ENCODE measurements around the gene RABEP1. TPM values are rescaled to one million over a fixed set of nuclear protein-coding genes. Genes with fewer than 3 reads are reported as not detected.
A peak's percentile ranks its signal among the peaks of the same experiment; 100 is the strongest.

RABEP1 gene
- total and polyA plus RNA-seq, 9 of the 15 experiments (the other 6 are each of a cell fraction or from before 2014, with no cell fraction given) = 8.2 to 38.9 (median 30.3) TPM

DNA sequence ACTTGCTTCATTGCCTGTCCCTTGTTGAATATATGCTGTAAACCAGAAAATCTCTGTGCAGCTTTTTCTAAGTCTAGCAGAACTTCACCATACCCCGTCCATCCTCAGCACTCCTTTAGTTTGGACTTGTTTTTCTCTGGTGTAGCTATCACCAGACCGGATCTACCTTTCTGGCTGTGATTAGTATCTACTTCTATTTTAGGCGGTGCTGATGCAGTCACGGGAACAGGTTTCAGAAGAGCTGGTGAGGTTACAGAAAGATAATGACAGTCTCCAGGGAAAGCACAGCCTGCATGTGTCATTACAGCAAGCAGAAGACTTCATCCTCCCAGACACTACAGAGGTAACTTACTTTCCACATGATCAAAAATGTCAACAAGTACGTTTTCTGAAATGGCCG lies 91.0 kb downstream of the RABEP1 start:
- no peaks in the 10 kb centered on the region for H3K9me3 ChIP-seq (replicated peaks; ENCODE audit: control insufficient read depth, insufficient read depth, low read depth, low read length)
- H3K79me2 ChIP-seq (ENCODE audit: control insufficient read depth, insufficient read depth, low read length) = no peaks in the 10 kb centered on the region
- in situ Hi-C loops (cut with MboI) (no loop called here), intact Hi-C loops (cut with micrococcal nuclease) (no loop called here)
- no peak overlapping the region for H3K27ac ChIP-seq (ENCODE audit: extremely low read depth, low read depth, low read length)
- 89% methylated on average over 6 of the region's 6 CpGs for WGBS (ENCODE audit: insufficient coverage, low coverage, missing lambda C conversion rate)
- H3K4me2 ChIP-seq (ENCODE audit: insufficient read depth, low read length) = no peak overlapping the region
- H3K4me1 ChIP-seq (replicated peaks in 1 of 2; ENCODE audit: control insufficient read depth in 2 of 2, insufficient read depth in 2 of 2, low read length in 2 of 2) = peaks cover 0 to 3% of the 10 kb centered on the region in 2 experiments; a peak in 2 of 5 replicates
- no peaks in the 10 kb centered on the region for H3K27me3 ChIP-seq (ENCODE audit: control insufficient read depth in 2 of 2, insufficient read depth in 2 of 2, low read length in 2 of 2)
- BruUV-seq (replicated peaks) = no TSS peak
- H3K9ac ChIP-seq (ENCODE audit: insufficient read depth in 1 of 2, low read depth in 2 of 2, low read length in 2 of 2) = no peak overlapping the region
- no peak for FAIRE-seq
- ChIA-PET CTCF (ENCODE audit: low intra/inter-chr PET ratio) (no interaction called here), POLR2A (interaction anchor here (0.7 to 1.9 kb wide), 3 partner anchors 8 to 608 kb away, joined by 3 to 4 read pairs (median 3); no protein-coding TSS in a partner anchor)
- peaks cover 69% of the 10 kb centered on the region; the same call in 2 of the 3 replicates for H3K36me3 ChIP-seq (ENCODE audit: control insufficient read depth, insufficient read depth, low read length)
- no peaks in the 10 kb centered on the region for H4K20me1 ChIP-seq (replicated peaks; ENCODE audit: control insufficient read depth, insufficient read depth, low read length)
- no peak overlapping the region for H2AFZ ChIP-seq (ENCODE audit: low read depth, low read length)
- H3K4me3 ChIP-seq = no peak overlapping the region
- no peak for TF ChIP-seq EGR1 (conservative IDR thresholded peaks at IDR 0.05)
- TF ChIP-seq RAD21 (CRISPR knock-in tag; conservative IDR thresholded peaks at IDR 0.05 in 1 of 2, IDR thresholded peaks at IDR 0.05 in 1 of 2) = no peak
- ATAC-seq = no peak
- DNase-seq (ENCODE audit: extremely low read depth in 1 of 4, low spot score in 3 of 4) = no peak
- no peaks in the 10 kb centered on the region for H3K9me1 ChIP-seq (ENCODE audit: control insufficient read depth, insufficient read depth, low read length)

DNA sequence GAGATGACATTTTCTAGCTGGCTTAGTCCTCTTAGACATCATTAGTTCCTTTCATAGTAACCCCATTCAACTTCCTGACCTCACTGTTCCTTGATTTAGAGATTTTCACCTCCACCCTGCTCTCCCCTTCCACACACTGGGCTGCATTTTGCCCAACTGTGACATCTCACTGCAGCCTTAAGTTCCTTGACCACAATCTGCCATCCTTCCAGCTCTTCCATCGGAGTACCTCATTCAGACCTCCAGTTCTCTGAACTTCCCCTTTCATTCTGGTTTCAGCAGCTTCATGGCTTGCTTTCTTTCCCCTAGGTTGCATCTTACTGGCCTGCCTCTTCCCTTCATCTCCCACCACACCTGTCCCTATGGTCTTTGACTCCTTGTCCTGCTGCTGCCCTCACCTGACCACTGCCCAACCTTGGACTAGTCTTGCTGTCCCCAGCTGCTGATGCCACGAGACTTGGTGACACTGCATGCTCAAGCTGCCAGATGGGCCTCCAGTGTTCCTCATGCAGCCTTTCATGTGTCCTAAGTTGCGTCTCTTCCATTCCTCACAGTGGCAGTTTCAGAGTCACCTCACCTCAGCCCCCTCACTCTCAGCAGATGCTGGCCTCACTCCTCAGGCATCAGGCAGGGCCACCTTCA lies 96.6 kb downstream of the RABEP1 start:
- no peaks in the 10 kb centered on the region for H3K9me3 ChIP-seq (replicated peaks; ENCODE audit: control insufficient read depth, insufficient read depth, low read depth, low read length)
- H3K79me2 ChIP-seq (ENCODE audit: control insufficient read depth, insufficient read depth, low read length) = no peaks in the 10 kb centered on the region
- ChIA-PET POLR2A (interaction anchor here (0.9 to 3.0 kb wide), 4 partner anchors 8 to 36 kb away, joined by 3 to 14 read pairs (median 4); no protein-coding TSS in a partner anchor), CTCF (ENCODE audit: low intra/inter-chr PET ratio) (no interaction called here)
- ATAC-seq (no peak), DNase-seq (ENCODE audit: extremely low read depth in 1 of 4, low spot score in 3 of 4) (no peak), FAIRE-seq (no peak)
- BruUV-seq (replicated peaks) = no TSS peak
- H3K36me3 ChIP-seq (ENCODE audit: control insufficient read depth, insufficient read depth, low read length) = peaks cover 82% of the 10 kb centered on the region; the same call in 2 of the 3 replicates
- H3K27ac ChIP-seq (ENCODE audit: extremely low read depth, low read depth, low read length) = no peak overlapping the region
- H3K4me2 ChIP-seq (ENCODE audit: insufficient read depth, low read length) = no peak overlapping the region
- no peaks in the 10 kb centered on the region for H3K9me1 ChIP-seq (ENCODE audit: control insufficient read depth, insufficient read depth, low read length)
- H3K9ac ChIP-seq (ENCODE audit: insufficient read depth in 1 of 2, low read depth in 2 of 2, low read length in 2 of 2) = no peak overlapping the region
- H3K27me3 ChIP-seq (ENCODE audit: control insufficient read depth in 2 of 2, insufficient read depth in 2 of 2, low read length in 2 of 2) = no peaks in the 10 kb centered on the region
- H3K4me3 ChIP-seq = no peak overlapping the region
- intact Hi-C loops (cut with micrococcal nuclease) (no loop called here), in situ Hi-C loops (cut with MboI) (no loop called here)
- no peaks in the 10 kb centered on the region for H4K20me1 ChIP-seq (replicated peaks; ENCODE audit: control insufficient read depth, insufficient read depth, low read length)
- no peak overlapping the region for H2AFZ ChIP-seq (ENCODE audit: low read depth, low read length)
- peaks cover 0 to 3% of the 10 kb centered on the region in 2 experiments; a peak in 2 of 5 replicates for H3K4me1 ChIP-seq (replicated peaks in 1 of 2; ENCODE audit: control insufficient read depth in 2 of 2, insufficient read depth in 2 of 2, low read length in 2 of 2)
- WGBS (ENCODE audit: insufficient coverage, low coverage, missing lambda C conversion rate) = 83% methylated on average over 1 of the region's 3 CpGs
- TF ChIP-seq ZNF830 (CRISPR knock-in tag; IDR thresholded peaks at IDR 0.05) = no peak
- TF ChIP-seq SMAD4 (CRISPR knock-in tag; conservative IDR thresholded peaks at IDR 0.05) = no peak
- TF ChIP-seq HDAC6 (IDR thresholded peaks at IDR 0.05; ENCODE audit: low read depth, low read length) = no peak
- TF ChIP-seq GATA2 (CRISPR knock-in tag; IDR thresholded peaks at IDR 0.05) = no peak
- no peak for TF ChIP-seq SP2 (IDR thresholded peaks at IDR 0.05; ENCODE audit: extremely low read depth, low read depth, low read length, poor library complexity, severe bottlenecking)
- TF ChIP-seq MYNN (IDR thresholded peaks at IDR 0.05) = 0 out of 2 replicates have a peak, but pooled peaks have one; percentile 13
- no peak for TF ChIP-seq MYNN (CRISPR knock-in tag; IDR thresholded peaks at IDR 0.05)
- 0 out of 2 replicates have a peak, but pooled peaks have one; percentile 22 for TF ChIP-seq POLR2G (IDR thresholded peaks at IDR 0.05; ENCODE audit: low read depth, low read length)
- no peak for TF ChIP-seq TRIM24 (IDR thresholded peaks at IDR 0.05)
- no peak for TF ChIP-seq ZNF23 (CRISPR knock-in tag; IDR thresholded peaks at IDR 0.05)
- TF ChIP-seq NR1H2 (CRISPR knock-in tag; IDR thresholded peaks at IDR 0.05) = no peak
- TF ChIP-seq SUPT5H (IDR thresholded peaks at IDR 0.05) = peak; percentile 49; the same call in 1 of the 2 replicates
- TF ChIP-seq, protein P1, sequence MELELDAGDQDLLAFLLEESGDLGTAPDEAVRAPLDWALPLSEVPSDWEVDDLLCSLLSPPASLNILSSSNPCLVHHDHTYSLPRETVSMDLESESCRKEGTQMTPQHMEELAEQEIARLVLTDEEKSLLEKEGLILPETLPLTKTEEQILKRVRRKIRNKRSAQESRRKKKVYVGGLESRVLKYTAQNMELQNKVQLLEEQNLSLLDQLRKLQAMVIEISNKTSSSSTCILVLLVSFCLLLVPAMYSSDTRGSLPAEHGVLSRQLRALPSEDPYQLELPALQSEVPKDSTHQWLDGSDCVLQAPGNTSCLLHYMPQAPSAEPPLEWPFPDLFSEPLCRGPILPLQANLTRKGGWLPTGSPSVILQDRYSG (tag; conservative IDR thresholded peaks at IDR 0.05; ENCODE audit: low read depth) = no peak

Measured in K562 (cell line).